ENCODE data around the gene C7orf25.

GRCh38 chr7:42877862-42878261 lies 34.0 kb downstream of the C7orf25 start:
- TF ChIP-seq CTCF (IDR thresholded peaks at IDR 0.05) (no peak), ZFX (IDR thresholded peaks at IDR 0.05; ENCODE audit: borderline replicate concordance) (no peak)
